Calu3 (cell line): Measurements from ENCODE around the gene ARHGAP6. TPM values are rescaled to one million over a fixed set of nuclear protein-coding genes. Genes with fewer than 3 reads are reported as not detected.

Experiments
- BruUV-seq: library from RNA; stranded (reverse); fragments of 400-500 nt; replicated peaks from 2 replicates; lab custom pipeline; 2021; lab: Mats Ljungman, UMichigan
- CTCF ChIA-PET: fragments of 300-600 bp; sonication (Branson Sonifier 250); formaldehyde crosslinking; loops from one replicate; lab custom pipeline; 2022; ENCODE audit warnings: antibody characterized with exemption; lab: Charles Lee
- DNase-seq: peaks from one replicate; pipeline ENCODE4 v3.0.0; 2022
- H3K27ac Mint-ChIP-seq: one replicate; pipeline ENCODE4 v1.8.0; 2022; ENCODE audit warnings: mixed read lengths; ENCODE audit not compliant: unreplicated experiment
- H3K27me3 Mint-ChIP-seq: one replicate; pipeline ENCODE4 v1.8.0; 2022; ENCODE audit warnings: mixed read lengths; ENCODE audit not compliant: unreplicated experiment
- H3K36me3 Mint-ChIP-seq: one replicate; pipeline ENCODE4 v1.8.0; 2022; ENCODE audit warnings: mild to moderate bottlenecking, moderate library complexity, mixed read lengths; ENCODE audit not compliant: insufficient read depth, unreplicated experiment
- H3K4me1 Mint-ChIP-seq: one replicate; pipeline ENCODE4 v1.8.0; 2022; ENCODE audit warnings: mild to moderate bottlenecking, low read depth, mixed read lengths; ENCODE audit not compliant: unreplicated experiment
- H3K4me3 Mint-ChIP-seq: one replicate; pipeline ENCODE4 v1.8.0; 2022; ENCODE audit warnings: mild to moderate bottlenecking, low read depth, moderate library complexity, mixed read lengths; ENCODE audit not compliant: unreplicated experiment
- H3K9me3 Mint-ChIP-seq: one replicate; pipeline ENCODE4 v1.8.0; 2022; ENCODE audit warnings: low read depth, mixed read lengths; ENCODE audit not compliant: unreplicated experiment
- CTCF ChIP-seq: fragments of 200-600 bp; IDR thresholded peaks from one replicate; pipeline ENCODE4 v1.8.0; 2022; ENCODE audit warnings: antibody characterized with exemption; ENCODE audit not compliant: unreplicated experiment
- intact Hi-C: fragments of 100-400 bp; cut with micrococcal nuclease; formaldehyde crosslinking; loops from one replicate; pipeline ENCODE4 v1.10.0; 2022; ENCODE audit not compliant: unreplicated experiment
- total RNA-seq: library from RNA; stranded (reverse); gene quantifications from 2 replicates; pipeline ENCODE4 v1.2.3, GENCODE V29; 2022

Gene ARHGAP6
- total RNA-seq, 1 experiment from 2014 or later = not detected

GRCh38 chrX:11421805-11422524 is 243.8 kb downstream of the ARHGAP6 start:
- no peaks in the 10 kb centered on the region for H3K27me3 Mint-ChIP-seq
- CTCF ChIA-PET = interaction anchor here (0.7 kb wide), 1 partner anchor 527 kb away, joined by 3 read pairs; no protein-coding TSS in a partner anchor
- no TSS peak for BruUV-seq
- intact Hi-C loops = no loop called here
- no peak for DNase-seq
- no peak overlapping the region for H3K27ac Mint-ChIP-seq
- H3K4me1 Mint-ChIP-seq = no peaks in the 10 kb centered on the region
- no peak overlapping the region for H3K4me3 Mint-ChIP-seq
- no peaks in the 10 kb centered on the region for H3K9me3 Mint-ChIP-seq
- no peaks in the 10 kb centered on the region for H3K36me3 Mint-ChIP-seq
- TF ChIP-seq CTCF = no peak

- BruUV-seq = no TSS peak
- no peaks in the 10 kb centered on the region for H3K27me3 Mint-ChIP-seq
- H3K27ac Mint-ChIP-seq = no peak overlapping the region
- no peaks in the 10 kb centered on the region for H3K9me3 Mint-ChIP-seq
- DNase-seq = no peak
- CTCF ChIA-PET = no interaction called here
- intact Hi-C loops = no loop called here
- H3K4me3 Mint-ChIP-seq = no peak overlapping the region
- no peaks in the 10 kb centered on the region for H3K4me1 Mint-ChIP-seq
- H3K36me3 Mint-ChIP-seq = no peaks in the 10 kb centered on the region
- no peak for TF ChIP-seq CTCF
Measured at GRCh38 chrX:11420851-11421250, 244.9 kb downstream of the ARHGAP6 start.

- Mint-ChIP-seq H3K4me3 (no peak overlapping the region), H3K27me3 (no peaks in the 10 kb centered on the region), H3K9me3 (no peaks in the 10 kb centered on the region), H3K4me1 (no peaks in the 10 kb centered on the region), H3K27ac (no peak overlapping the region), H3K36me3 (no peaks in the 10 kb centered on the region)
- no peak for DNase-seq
- BruUV-seq = no TSS peak
- no peak for TF ChIP-seq CTCF
- CTCF ChIA-PET = no interaction called here
- intact Hi-C loops = no loop called here
Measured at GRCh38 chrX:11419102-11419501, 246.6 kb downstream of the ARHGAP6 start.

GRCh38 chrX:11416600-11416999 is 249.1 kb downstream of the ARHGAP6 start:
- H3K4me1 Mint-ChIP-seq = no peaks in the 10 kb centered on the region

More at GRCh38 chrX:11416600-11416999, 249.1 kb downstream of the ARHGAP6 start:
- no TSS peak for BruUV-seq
- no peaks in the 10 kb centered on the region for H3K9me3 Mint-ChIP-seq
- no peak for TF ChIP-seq CTCF
- intact Hi-C loops = no loop called here
- H3K27ac Mint-ChIP-seq = no peak overlapping the region
- no peak for DNase-seq
- no peaks in the 10 kb centered on the region for H3K36me3 Mint-ChIP-seq
- no peaks in the 10 kb centered on the region for H3K27me3 Mint-ChIP-seq
- H3K4me3 Mint-ChIP-seq = no peak overlapping the region
- CTCF ChIA-PET = no interaction called here
